Fibroblast of skin of right quadriceps (primary cell): ENCODE results near the gene IMMP2L.
"Not testable (repeated sequence)": the region's sequence is repeated elsewhere in the genome, so short reads cannot be mapped to it uniquely, and the experiment has no call there.

Experiments used
- DNase-seq: peaks from one replicate; pipeline ENCODE4 v3.0.0-alpha.2; 2013

The IMMP2L gene

DNA sequence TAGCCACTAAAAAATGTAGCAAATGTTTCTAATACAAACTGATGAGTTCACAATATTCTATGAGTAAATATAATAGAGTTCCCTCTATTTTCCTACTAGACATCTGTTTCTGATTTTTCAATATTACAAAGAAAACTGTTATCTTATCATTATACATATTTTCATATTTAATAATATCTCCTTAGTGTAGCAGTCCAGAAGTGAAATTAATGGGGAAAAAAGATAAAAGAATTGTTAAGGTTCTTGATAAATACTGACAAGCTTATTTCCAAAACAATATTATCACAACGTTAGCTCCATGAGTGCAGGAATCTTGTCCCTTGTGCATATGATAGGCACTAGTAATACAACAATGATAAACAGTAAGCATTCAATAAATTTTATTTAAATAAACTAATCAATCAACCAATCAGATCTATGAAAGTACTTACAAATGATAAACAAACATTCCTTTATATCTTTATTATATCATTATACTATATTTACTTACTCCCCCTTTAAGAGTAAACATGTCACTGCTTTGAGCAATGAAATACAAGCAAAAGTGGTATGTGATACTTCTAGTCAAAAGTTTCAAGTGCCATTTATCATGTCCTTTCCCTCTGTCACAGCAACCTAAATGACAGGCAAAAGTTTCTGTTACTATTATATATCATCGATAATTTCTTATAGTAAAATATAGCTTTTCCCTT lies 103.1 kb downstream of the IMMP2L start:
- no peak for DNase-seq

- not testable (repeated sequence) for DNase-seq
These were observed 111.6 kb downstream of the IMMP2L start for GRCh38 chr7:111450705-111451104.

- DNase-seq, result not testable (repeated sequence)
These were observed 114.8 kb downstream of the IMMP2L start for GRCh38 chr7:111447502-111447901.

- DNase-seq, result peak; percentile 26
These were observed 122.3 kb downstream of the IMMP2L start for GRCh38 chr7:111439977-111440376.

DNA sequence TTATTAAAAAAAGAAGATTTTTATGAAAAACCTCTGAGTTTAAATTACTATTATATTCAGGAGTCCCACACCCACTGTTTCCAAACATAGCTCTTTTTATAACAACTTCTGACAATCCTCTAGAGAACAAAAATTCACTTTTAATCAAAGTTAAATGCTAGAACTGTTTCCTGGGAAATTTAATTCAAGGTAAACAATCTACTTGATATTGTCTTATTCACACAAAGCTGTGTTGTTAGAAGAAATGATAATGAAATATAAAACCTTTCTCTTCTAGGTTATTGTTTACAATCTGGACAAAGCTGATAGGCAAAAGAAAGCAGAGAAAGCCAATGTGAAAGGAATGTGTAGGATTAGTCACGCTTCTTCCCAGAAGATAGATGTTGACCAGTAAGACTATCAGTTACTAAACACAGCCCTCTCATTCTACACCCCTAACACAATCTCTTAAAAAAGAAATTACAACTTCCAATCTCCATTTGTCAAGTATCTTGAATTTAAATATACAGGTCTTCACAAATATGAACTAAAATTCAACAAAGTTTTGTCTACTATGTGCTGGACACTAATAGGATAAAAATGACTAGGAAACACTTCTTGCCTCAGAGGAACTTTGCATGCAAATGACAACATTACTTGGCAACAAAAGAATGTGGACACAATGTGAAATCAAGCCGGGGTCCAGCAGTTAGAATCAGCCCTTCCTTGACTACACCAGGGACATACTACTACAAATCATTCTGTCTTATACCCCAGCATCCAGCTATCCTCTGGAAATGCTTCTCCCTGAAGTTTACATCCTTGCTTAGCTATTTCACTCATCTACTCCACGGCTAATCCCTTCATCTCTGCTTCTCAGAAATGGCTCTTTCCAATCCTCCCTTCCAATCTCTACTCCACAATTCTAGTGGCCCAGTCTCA lies 123.7 kb downstream of the IMMP2L start:
- DNase-seq, result peak; percentile 57

GRCh38 chr7:111437736-111438135 lies 124.6 kb downstream of the IMMP2L start:
- no peak for DNase-seq

DNA sequence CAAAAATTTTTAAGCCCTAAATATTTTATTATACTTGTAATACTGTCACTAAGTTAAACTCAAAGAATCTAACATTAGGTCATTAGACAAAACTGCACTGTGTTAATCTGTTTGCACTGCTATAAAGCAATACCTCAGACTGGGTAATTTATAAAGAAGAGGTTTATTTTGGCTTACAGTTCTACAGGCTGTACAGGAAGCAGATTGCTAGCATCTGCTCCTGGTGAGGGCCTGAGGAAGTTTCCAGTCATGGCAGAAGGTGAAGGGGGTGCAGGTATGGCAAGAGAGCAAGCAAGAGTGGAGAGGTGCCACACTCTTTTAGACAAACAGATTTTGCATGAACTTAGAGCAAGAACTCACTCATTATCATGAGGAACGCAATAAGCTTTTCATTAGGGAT lies 125.7 kb downstream of the IMMP2L start:
- no peak for DNase-seq

DNA sequence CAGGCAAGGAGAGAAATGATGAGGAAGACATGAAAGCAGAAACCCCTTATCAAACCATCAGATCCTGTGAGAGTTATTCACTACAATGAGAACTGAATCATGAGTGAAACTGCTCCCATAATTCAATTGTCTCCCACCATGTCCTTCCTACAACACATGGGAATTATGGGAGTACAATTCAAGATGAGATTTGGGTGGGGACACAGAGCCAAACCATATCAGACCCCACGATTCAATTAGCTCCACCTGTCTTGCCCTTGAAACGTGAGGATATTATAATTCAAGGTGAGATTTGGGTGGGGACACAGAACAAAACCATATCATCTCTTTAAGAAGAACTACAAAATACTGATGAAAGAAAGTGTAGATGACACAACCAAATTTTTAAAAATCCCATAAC lies 128.9 kb downstream of the IMMP2L start:
- no peak for DNase-seq

DNA sequence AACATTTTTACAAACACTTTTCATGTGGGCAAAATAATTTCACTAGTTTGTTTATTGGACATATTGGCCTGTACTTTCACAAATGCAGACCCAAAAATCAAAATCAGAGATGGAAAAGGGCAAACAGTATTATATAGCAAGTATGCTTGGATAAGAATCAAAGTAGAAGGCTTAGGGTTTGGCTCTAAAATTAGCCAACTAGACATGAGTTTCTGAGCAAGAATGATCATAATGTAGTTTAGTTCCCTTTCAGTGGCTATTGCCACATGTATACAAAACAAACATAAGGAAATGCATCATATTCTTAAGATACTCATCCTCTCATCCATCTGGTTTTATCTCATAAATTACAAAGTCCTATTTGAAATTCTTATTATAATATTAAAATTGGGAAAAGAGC lies 132.5 kb downstream of the IMMP2L start:
- no peak for DNase-seq

DNA sequence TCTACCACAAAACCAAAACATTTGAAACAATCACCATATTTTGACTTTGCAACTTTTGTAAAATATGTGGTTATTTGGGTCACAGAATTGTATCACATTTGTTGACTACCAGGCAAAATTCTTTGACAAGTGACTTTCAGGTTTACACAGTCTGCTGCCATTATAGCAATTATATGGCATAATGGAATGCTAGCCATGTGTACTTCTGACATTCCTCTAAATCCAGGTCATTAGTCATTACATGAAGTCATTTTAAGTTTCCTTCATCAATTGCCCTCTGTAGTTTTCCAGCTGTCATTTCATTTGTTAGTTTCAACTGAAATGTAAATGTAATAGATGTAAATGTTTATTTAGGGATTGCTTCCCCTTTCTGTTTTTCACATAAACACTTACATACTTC lies 137.5 kb downstream of the IMMP2L start:
- peak; percentile 61 for DNase-seq

- DNase-seq, result no peak
These were observed 147.9 kb downstream of the IMMP2L start for GRCh38 chr7:111414374-111414773.

- DNase-seq, result no peak
These were observed 148.6 kb downstream of the IMMP2L start for GRCh38 chr7:111413739-111414138.

- DNase-seq, result no peak
These were observed 151.4 kb downstream of the IMMP2L start for GRCh38 chr7:111410899-111411298.

DNA sequence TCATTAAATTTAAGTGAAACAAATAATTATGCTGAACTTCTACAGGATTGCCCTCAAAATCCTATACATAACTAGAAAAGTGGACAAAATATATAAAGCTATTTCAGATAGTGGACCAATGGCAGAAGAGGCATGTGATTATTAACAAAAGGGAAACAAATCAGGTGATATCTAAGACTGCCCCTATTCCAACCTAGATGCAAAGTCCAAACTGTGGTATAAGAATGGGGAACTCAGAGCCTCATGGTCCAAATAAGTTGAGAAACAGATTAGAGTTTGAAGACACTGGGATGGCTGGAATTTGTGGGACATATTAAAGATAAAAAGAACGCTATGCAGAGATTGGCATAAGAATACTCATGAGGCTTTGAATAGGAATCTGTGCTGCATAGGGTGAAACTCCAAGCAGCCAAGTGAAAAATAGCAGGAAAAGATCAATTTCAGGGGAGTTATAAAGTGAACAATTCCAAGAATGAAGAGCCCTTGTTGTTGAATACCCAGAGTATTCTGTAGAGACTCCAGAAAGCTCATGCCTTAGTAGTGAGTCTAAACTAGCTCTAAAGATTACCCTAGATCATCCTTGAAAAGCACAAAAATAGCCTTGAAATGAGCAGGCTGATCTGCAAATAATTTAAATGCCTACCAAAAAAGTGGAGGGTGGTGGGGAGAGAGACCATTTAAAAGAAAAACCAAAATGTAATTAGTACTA lies 152.4 kb downstream of the IMMP2L start:
- DNase-seq, result peak; percentile 79

- DNase-seq, result no peak
These were observed 153.6 kb downstream of the IMMP2L start for GRCh38 chr7:111408724-111409123.

DNA sequence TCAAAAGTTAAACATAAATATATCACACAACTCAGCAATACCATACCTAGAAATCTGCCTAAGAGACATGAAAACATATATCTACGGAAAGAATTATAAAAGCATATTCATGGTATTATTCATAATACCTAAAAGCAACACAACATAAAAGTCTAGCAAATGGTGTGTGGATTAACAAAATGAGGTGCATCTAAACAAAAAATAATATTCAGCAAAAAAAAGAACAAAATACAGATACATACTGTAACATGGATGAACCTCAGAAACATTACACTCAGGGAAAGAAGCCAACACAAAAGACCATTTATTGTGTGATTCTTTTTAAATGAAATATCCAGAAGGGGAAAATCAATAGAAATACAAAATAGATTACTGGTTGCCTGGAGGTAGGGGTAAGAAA lies 155.0 kb downstream of the IMMP2L start:
- DNase-seq, result no peak

- DNase-seq, result no peak
These were observed 156.7 kb downstream of the IMMP2L start for GRCh38 chr7:111405621-111406020.

DNA sequence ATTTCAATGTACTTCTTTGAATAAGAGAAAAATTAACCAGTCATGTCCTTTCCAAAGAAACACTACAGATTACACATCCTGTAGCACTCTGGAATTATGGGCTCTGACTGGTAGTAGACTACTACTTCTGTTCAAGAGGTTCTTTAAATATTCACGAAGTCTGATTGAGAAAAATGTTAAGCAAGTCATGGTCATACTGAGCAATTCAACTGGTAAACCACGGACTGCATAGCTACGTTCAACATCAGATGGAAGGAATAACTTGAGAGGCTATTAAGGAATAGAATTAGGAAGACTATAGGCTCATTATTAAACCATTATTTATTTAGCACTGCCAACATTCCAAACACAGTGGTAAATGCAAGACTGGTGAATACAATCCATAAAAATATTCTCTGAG lies 160.8 kb downstream of the IMMP2L start:
- peak; percentile 39 for DNase-seq

GRCh38 chr7:111400088-111400487 lies 162.2 kb downstream of the IMMP2L start:
- no peak for DNase-seq

GRCh38 chr7:111394891-111395290 lies 167.4 kb downstream of the IMMP2L start:
- no peak for DNase-seq

DNA sequence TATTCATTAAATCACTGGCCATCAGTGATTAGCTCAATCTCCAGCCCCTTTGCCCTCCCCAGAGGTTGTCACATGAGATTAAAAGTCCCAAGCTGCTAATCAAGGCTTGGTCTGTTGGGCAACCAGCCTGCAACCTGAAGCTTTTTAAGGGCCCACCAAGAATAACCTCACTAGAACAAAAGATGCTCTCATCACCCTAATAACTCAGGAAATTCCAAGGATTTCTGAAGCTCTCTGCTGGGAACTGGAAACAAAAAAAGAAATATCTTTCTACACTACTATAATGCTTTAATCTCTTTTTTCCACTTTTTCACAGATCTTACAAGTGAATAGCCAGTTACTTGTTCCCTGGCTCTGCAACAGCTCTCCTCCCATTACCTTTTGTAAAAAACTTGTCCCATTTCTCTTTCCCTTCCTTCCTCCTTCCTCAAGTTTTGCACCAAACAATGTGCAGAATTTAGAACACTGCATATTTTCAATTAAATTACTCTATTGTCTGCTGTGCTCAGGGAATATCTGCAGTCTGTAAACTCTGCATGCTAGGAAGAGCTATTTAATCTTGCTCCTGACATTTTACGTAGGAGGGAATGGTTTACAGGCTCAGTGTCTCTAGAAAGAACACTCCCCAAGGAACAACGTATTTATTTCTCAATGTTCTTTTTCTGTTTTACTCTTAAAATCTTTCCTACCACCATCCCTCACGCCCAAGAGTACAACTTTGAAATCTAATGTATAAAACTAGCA lies 169.1 kb downstream of the IMMP2L start:
- DNase-seq, result peak; percentile 64

- DNase-seq, result no peak
These were observed 170.0 kb downstream of the IMMP2L start for GRCh38 chr7:111392294-111392693.

DNA sequence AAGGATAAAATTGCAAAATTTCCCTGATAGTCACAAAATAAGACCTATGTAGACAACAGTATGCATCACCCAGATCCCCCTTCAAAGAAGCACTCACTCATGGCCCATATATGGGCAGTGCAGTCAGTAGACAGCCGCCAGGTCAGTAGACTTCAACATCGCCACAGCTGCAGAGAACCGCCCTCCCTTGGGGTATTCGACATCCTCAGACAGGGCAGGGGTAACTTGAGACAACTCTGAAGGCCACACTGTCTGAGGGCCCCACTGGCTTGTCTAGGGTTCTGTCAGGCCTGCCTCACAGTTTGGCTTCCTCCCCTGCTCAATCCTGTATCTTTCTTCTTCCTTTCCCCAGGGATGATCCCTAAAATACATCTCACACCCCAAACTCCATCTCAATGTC lies 172.3 kb downstream of the IMMP2L start:
- DNase-seq, result no peak
